Tibial nerve (tissue), 4 donors: ENCODE measurements around the gene PORCN. TPM values are rescaled to one million over a fixed set of nuclear protein-coding genes. Genes with fewer than 3 reads are reported as not detected.

Experiments
- DNase-seq, 2 donors: peaks; one replicate each; pipeline ENCODE4 v3.0.0-alpha.2; 2019; ENCODE audit warnings: low spot score in 2 of 2
- H3K27ac ChIP-seq, 4 donors: fragments of 200-600 bp; sonication (generic) in 3 of 4; one replicate each; pipeline ENCODE4 v1.5.1; 2017 to 2019; ENCODE audit warnings: mild to moderate bottlenecking in 1 of 4
- H3K27me3 ChIP-seq, 2 donors: fragments of 200-600 bp; sonication (generic) in 1 of 2; one replicate each; pipeline versions ENCODE4 v1.5.1 to v1.6.0; 2017 to 2019
- H3K36me3 ChIP-seq, 3 donors: fragments of 200-600 bp; sonication (generic); one replicate each; pipeline ENCODE4 v1.5.1; 2018 to 2019
- H3K4me1 ChIP-seq, 4 donors: fragments of 200-600 bp; sonication (generic) in 3 of 4; one replicate each; pipeline ENCODE4 v1.5.1; 2017 to 2019
- H3K4me3 ChIP-seq, 4 donors: fragments of 200-600 bp; sonication (generic) in 3 of 4; one replicate each; pipeline ENCODE4 v1.5.1; 2017 to 2019; ENCODE audit warnings: mild to moderate bottlenecking in 1 of 4, moderate library complexity in 1 of 4
- H3K9me3 ChIP-seq, 4 donors: fragments of 200-600 bp; sonication (generic) in 3 of 4; one replicate each; pipeline ENCODE4 v1.5.1; 2017 to 2019
- EP300 ChIP-seq, 2 donors: sonication (generic); formaldehyde crosslinking; IDR thresholded peaks; one replicate each; pipeline ENCODE4 v1.6.1; 2017; ENCODE audit warnings: antibody characterized with exemption in 2 of 2, mild to moderate bottlenecking in 1 of 2
- POLR2A ChIP-seq, 2 donors: fragments of 450-650 bp; IDR thresholded peaks; one replicate each; pipeline ENCODE4 v1.6.1; 2017; ENCODE audit warnings: antibody characterized with exemption in 2 of 2, mild to moderate bottlenecking in 2 of 2, moderate library complexity in 2 of 2
- WGBS, 2 donors: methylation state at CpG; one replicate each; pipeline ENCODE4 v1.1.5; 2018; 5-methylcytosine and 5-hydroxymethylcytosine counted together
- total RNA-seq, 4 donors: library from RNA; depleted of rRNA; stranded (reverse); fragments of >200 nt; gene quantifications; one replicate each; pipeline ENCODE4 v1.1.0, GENCODE V29; 2016
- TF ChIP-seq, protein P1 (sequence below), 5 experiments: fragments of 200-600 bp in 3 of 5; fragments of 450-650 bp in 2 of 5; sonication (generic) in 3 of 5; IDR thresholded peaks; one replicate each; pipeline ENCODE4 v1.5.1; 2016 to 2019; ENCODE audit warnings: antibody characterized with exemption in 5 of 5, mild to moderate bottlenecking in 3 of 5, moderate library complexity in 2 of 5

Gene PORCN
- total RNA-seq, 4 donors from 2014 or later: 8.8 to 19.8 (median 16.1) TPM

DNA sequence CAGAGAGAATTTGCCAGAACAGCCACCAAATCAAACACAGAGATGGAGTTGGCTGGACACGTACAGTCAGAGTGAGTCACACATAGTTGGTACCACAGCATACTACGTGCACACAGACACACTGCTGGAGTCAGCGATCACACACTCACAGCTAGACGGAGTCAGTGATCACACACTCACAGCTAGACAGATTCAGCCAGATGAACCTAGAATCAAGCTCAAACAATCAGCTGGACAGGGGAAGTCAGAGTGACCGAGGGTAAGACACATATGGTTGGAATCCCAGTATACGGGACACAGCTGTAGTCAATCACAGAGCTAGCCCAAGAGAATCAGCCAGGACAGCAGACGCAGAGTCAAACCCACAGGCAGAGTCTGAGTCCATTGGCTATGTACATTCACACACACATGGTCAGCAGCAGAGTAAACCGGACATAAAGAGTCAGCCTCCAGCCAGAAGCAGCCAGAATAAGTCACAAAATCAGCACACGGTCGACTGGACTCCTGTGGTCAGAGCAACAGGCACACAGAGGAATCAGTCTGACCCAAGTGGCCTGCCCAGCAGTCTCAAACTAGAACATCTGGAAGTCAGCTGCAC is 43.4 kb upstream of the PORCN start:
- DNase-seq: no peak
- TF ChIP-seq, protein P1, sequence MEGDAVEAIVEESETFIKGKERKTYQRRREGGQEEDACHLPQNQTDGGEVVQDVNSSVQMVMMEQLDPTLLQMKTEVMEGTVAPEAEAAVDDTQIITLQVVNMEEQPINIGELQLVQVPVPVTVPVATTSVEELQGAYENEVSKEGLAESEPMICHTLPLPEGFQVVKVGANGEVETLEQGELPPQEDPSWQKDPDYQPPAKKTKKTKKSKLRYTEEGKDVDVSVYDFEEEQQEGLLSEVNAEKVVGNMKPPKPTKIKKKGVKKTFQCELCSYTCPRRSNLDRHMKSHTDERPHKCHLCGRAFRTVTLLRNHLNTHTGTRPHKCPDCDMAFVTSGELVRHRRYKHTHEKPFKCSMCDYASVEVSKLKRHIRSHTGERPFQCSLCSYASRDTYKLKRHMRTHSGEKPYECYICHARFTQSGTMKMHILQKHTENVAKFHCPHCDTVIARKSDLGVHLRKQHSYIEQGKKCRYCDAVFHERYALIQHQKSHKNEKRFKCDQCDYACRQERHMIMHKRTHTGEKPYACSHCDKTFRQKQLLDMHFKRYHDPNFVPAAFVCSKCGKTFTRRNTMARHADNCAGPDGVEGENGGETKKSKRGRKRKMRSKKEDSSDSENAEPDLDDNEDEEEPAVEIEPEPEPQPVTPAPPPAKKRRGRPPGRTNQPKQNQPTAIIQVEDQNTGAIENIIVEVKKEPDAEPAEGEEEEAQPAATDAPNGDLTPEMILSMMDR (IDR thresholded peaks at IDR 0.05): no peak
- no peak for TF ChIP-seq EP300 (IDR thresholded peaks at IDR 0.05)
- TF ChIP-seq POLR2A (IDR thresholded peaks at IDR 0.05): no peak
- no peak overlapping the region for H3K4me3 ChIP-seq
- 63 to 73% methylated on average over 5 to 10 of the region's 10 CpGs for WGBS, 2 donors
- peaks cover 0 to 16% (median 0%) of the 10 kb centered on the region in 4 donors for H3K4me1 ChIP-seq
- H3K9me3 ChIP-seq: no peaks in the 10 kb centered on the region
- H3K36me3 ChIP-seq: no peaks in the 10 kb centered on the region
- no peak overlapping the region for H3K27ac ChIP-seq
- peaks cover 0 to 7% of the 10 kb centered on the region in 2 donors for H3K27me3 ChIP-seq

DNA sequence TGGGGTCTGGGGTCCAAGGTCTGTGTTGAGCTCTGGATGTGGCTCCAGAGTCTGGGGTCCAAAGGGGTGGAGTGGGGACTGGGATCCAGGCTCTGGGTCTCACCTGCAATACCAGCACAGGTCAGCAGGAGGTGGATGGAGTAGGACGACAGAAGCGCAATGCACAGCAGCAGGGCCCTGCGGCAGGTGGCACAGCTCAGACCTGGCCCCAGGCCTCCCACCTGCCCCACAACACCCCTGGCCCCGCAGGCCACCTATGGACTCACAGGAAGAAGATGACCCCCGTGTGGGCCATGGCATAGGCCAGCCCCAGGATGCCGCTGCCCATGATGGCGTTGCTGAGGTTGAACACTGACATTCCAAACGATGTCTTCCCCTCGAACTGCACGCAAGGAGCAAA is 42.1 kb upstream of the PORCN start:
- no peaks in the 10 kb centered on the region for H3K9me3 ChIP-seq
- H3K4me3 ChIP-seq: no peak overlapping the region
- H3K27ac ChIP-seq: no peak overlapping the region
- DNase-seq: no peak
- no peaks in the 10 kb centered on the region for H3K36me3 ChIP-seq
- peaks cover 0 to 7% of the 10 kb centered on the region in 2 donors for H3K27me3 ChIP-seq
- H3K4me1 ChIP-seq: peaks cover 0 to 16% (median 0%) of the 10 kb centered on the region in 4 donors
- WGBS, 2 donors: 89 to 94% methylated on average over 3 to 10 of the region's 10 CpGs
- TF ChIP-seq EP300 (IDR thresholded peaks at IDR 0.05): no peak
- no peak for TF ChIP-seq POLR2A (IDR thresholded peaks at IDR 0.05)
- TF ChIP-seq, protein P1 (IDR thresholded peaks at IDR 0.05): no peak

DNA sequence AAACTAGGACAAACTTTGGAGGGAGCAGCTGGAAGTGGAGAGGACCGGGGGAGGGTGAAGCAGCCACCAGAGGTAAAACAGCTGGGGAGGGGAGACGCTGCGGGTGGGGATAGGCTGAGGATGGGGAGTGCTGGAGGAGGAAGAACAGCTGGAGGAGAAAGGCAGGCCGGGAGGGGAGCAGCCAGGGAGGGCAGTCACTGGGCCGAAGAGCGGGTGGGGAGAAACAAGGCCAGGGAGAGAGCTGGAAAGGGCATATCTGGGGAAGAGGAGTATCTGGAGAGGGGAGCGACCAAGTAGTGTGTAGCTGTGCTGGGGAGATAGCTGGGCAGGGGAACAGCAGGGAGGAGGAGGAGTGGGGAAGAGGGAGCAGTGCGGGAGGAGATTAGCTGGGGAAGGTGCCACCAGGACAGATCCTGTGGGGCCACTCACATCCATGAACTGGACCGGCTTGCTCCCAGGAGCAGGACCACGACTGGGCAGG is 41.5 kb upstream of the PORCN start:
- DNase-seq: no peak
- Histone ChIP-seq H3K4me3 (peak overlapping the region in 1 of 4 donors; percentile 41), H3K9me3 (no peaks in the 10 kb centered on the region), H3K4me1 (peaks cover 0 to 16% (median 0%) of the 10 kb centered on the region in 4 donors), H3K36me3 (no peaks in the 10 kb centered on the region), H3K27me3 (peaks cover 0 to 7% of the 10 kb centered on the region in 2 donors), H3K27ac (no peak overlapping the region)
- 35 to 56% methylated on average over 10 of the region's 10 CpGs for WGBS, 2 donors
- TF ChIP-seq, protein P1 (IDR thresholded peaks at IDR 0.05): no peak
- TF ChIP-seq POLR2A (IDR thresholded peaks at IDR 0.05) (no peak), EP300 (IDR thresholded peaks at IDR 0.05) (no peak)

DNA sequence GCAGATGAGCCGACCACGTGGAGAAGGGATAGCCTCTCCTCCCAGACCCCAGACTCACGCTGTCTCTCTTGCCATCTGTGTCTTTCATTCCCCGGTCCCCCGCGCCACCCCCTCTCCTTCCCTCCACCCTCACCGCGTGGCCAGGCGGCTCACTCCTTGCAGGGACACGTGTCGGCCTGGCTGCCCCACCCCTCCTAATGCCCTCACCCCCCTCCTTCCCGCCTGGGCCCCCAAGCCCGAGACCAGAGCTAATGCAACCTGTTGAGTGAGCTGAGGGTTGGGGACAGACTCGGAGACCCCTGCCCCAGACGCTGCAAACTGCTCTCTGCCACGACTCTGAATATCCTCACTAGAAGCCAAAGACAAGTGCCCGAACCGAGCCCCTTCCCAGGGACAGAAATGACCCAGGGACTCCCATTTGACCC is 40.5 kb upstream of the PORCN start:
- Histone ChIP-seq H3K4me1 (peaks cover 0 to 16% (median 0%) of the 10 kb centered on the region in 4 donors), H3K4me3 (peak overlapping the region; percentile 13 to 41 (median 30)), H3K27me3 (no peaks in the 10 kb centered on the region), H3K9me3 (no peaks in the 10 kb centered on the region), H3K36me3 (no peaks in the 10 kb centered on the region), H3K27ac (no peak overlapping the region)
- 4 to 32% methylated on average over 12 to 18 of the region's 18 CpGs for WGBS, 2 donors
- no peak for TF ChIP-seq POLR2A (IDR thresholded peaks at IDR 0.05)
- no peak for TF ChIP-seq EP300 (IDR thresholded peaks at IDR 0.05)
- TF ChIP-seq, protein P1 (IDR thresholded peaks at IDR 0.05): no peak
- DNase-seq: no peak
